ENCODE data around the gene MIX23.

Gene MIX23

DNA sequence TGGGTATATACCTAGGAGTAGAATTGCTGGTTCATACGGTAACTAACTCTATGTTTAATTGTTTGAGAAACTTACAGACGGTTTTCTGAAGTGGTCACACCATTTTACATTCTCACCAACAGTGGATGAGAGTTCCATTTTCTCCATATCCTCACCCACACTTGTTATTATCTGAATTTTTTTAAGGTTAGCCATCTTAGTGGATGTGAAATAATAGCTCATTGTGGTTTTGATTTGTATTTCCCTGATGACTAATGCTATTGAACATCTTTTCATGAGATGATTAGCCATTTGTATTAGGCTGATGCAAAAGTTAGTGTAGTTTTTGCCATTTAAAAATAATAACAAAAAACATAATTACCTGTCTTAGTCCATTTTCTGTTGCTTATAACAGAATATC lies 39.4 kb downstream of the MIX23 start:
- no peak for DNase-seq

DNA sequence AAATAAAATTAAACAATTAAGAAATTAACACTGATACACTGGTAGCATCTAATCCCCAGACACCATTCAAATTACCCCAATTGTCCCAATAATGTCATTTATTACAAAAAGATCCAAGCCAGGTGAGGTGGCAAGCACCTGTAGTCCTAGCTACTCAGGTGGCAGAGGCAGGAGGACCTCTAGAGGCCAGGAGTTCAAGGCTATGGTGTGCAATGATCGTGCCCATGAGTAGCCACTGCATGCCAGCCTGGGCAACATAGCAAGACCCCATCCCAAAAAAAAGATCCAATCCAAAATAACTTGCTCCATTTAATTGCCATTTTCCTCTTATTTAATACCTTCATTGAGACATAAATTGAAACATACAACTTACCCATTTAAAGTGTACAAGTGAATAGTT lies 40.2 kb downstream of the MIX23 start:
- no peak for DNase-seq

DNA sequence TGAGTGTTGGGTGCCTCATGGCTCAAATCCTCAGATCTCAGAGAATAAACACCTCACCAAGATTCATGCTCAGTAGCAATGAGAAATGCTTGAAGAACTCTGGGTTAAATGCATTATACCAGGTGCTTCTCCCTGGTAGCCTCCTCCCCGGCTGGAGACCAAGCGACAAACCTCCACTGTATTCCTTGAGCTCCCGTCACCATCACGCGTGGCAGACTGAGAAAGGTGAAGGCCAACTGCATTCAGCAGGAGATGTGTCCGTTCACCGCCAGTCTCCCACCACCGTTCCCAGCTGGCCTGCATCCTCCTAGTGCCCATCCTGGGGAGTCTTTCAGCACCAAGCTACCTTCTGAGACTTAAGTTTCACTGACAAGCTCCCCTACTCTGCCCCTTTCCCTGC lies 50.5 kb downstream of the MIX23 start:
- no peak for DNase-seq

DNA sequence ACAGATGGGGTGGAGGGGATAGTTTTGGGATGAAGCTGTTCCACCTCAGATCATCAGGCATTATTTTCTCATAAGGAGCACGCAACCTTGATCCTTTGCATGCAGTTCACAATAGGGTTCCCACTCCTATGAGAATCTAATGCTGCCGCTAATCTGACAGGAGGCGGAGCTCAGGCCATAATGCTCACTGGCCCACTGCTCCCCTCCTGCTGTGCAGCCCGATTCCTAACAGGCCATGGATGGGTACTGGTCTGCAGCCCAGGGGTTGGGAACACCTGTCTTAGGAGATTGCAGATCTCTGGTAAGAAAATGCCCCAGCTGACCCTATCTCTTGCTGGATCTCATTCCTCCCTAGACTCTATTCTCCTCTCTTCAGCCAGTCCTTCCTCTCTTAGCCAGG lies 51.1 kb downstream of the MIX23 start:
- no peak for DNase-seq

DNA sequence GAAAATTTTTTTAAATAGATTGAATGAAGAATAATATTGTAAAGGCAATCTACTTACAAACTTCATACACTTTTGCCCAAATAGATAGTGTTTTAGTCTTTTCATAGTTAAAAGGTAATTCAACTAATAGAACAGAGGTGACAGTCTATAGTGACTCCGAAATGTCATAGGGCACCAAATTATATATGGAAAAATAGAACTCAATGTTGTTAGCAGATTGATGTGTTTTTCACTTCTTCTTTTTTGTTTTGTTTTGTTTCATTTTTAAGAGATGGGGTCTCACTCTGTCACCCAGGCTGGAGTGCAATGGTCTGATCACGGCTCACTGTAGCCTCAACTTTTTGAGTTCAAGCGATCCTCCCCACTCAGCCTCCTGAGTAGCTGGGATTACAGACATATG lies 57.3 kb downstream of the MIX23 start:
- no peak for DNase-seq

DNA sequence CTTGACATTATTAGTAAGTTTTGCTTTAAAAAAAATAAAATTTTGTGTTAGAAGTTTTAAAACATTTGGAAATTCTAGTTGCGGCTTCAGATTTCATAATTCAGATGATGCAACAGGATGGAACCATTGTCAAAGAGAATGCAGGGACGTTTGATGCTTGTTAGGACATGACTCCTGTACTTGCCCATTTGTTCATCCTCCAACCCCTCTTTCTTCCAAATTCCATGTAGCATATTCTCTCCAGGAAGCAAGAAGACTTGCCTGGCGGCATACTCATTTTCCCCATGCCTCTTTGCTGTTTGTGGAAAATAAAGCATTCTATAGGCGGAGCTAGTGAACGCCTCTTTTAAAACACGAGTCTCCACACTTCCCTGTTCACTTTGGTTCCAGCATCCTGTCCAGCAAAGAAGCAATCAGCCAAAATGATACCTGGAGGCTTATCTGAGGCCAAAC lies 58.1 kb downstream of the MIX23 start, which contains the start of gene CSTA:
Gene CSTA (plus strand): TSS at position 378 of the 453 bp plus-strand sequence. CDS start 45 bp downstream, at position 423.
- no peak for DNase-seq

DNA sequence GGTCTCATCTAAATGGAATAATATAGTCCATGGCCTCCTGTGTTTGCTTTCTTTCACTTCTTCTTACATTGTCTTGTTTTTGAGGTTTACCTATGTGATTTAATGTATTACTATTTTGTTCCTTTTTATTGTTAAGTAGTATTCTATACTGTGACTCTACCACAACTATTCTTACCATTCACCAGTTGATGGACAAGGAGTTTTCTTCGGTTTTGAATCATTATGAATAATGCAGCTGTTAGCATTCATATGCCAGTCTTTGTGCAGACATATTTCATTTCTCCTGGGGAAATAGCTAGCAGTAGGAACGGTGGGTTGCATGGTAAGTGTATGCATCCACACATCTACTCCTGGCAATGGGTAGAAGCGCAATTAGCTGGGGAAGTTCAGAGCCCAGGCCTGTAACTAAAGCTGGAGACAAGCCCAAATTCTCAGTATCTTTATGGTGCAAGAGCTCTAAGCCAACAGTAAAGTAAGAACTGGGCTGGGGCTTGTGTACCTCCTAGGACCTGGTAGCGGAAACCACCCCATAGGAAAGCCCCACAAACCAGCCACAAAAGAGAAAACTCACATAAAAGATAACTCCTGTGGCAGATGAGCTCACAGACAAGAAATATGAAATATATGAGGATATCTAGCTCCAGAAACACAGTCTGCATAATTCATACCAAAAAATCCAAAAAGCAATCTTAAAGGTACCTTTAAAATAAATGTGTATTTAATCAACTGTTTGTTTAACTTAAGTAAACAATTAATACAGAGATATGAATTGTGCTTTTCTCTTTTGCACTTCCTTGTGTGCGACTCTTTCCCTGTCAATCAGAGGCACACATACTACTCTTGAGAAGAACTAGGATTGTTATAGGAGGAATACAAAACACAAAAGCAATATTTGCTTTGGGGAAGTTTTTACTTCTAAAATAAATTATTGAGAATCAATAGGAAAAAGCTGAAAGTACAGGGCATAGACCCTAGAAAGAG lies 60.6 kb downstream of the MIX23 start:
- no peak for DNase-seq

DNA sequence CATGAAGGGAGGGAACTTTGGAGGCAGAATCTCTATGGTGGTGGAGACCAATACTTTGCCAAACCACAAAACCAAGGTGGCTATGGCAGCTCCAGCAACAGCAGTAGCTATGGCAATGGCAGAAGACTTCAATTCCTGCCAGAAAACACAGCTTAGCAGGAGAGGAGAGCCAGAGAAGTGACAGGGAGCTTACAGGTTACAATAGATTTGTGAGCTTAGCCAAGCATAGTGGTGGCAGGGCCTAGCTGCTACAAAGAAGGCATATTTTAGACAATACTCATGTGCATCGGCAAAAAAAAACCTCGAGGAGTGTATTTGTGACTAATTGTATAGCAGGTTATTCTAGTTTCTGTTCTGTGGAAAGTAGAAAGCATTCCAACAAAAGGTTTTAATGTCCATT lies 64.4 kb downstream of the MIX23 start:
- no peak for DNase-seq

DNA sequence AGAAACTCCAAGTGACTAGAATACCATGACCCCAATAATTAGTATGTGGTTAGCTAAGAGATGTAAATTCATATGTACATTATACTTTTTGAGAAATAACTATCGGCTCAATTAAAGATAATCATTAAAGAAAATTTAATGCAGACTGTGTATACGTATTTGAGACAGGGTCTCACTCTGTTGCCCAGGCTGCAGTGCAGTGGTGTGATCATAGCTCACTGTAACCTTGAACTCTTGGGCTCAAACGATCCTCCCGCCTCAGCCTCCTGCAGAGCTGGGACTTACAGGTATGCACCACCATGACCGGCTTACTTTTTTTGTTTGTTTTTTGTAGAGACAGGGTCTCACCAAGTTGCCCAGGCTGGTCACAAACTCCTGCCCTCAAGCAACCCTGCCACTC lies 66.7 kb downstream of the MIX23 start:
- DNase-seq: no peak

DNA sequence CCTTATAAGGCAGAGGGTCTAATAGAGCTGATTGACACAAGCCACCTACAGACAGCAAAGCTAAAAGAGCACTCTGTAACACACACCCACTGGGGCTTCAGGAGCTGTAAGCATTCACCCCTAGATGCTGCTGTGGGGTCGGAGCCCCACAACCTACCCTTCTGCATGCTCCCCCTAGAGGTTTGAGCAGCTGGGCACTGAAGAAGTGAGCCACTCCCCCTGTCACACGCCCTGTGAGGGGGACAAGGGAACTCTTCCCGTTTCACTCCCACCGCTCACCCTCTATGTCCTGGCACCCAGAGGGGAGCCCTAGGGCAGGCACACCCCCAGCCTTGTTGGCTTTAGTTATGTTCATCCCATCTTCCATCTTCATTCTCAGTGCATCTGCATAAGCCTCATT lies 67.4 kb downstream of the MIX23 start:
- no peak for DNase-seq

DNA sequence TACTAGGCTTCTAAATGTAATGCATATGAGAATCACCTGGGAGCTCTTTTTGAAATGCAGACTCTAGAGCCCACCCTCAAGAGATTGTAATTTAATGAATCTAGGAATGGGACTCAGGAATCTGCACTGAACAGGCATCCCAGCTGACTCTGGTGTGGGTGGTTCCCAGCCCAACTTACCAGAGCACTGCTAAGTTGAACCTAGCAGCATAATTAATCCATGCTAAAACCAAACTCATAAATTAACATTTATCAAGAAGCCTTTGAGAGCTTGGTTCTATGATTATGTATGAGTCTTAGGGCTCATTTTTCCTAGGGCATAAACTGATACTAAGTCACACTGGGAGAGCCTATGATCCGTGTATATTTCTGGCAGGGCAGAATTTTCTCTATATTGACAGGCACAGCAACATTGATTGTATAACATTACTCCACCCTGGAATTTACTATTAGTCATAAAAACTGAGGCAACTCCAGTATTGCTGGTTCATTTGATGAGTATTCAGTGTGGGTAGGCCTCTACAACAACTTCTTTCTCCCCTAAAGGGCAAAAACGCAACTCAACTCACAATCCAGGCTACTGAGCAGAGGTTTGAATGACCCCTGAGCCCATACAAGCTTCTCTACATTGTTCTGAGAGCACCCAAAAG lies 68.7 kb downstream of the MIX23 start:
- DNase-seq: no peak

DNA sequence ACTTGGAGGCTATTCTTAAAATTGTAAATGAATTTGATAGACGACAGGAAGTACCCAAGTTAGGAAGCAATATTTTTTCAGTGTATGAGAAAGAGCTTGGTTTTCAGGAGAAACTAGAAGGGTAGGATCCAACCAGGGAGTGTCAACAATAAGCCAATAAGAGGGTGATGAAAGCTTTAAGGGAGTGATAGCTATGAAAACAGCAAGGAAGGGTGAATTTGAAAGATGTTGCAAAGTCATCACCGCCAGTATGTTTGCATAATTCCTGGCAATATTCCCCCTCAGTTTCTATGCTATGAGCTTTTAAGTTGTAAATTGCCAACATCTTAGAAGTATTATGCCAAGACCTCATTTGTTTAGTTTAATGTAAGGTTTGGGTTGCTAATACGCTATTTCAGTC lies 69.8 kb downstream of the MIX23 start:
- DNase-seq: no peak

DNA sequence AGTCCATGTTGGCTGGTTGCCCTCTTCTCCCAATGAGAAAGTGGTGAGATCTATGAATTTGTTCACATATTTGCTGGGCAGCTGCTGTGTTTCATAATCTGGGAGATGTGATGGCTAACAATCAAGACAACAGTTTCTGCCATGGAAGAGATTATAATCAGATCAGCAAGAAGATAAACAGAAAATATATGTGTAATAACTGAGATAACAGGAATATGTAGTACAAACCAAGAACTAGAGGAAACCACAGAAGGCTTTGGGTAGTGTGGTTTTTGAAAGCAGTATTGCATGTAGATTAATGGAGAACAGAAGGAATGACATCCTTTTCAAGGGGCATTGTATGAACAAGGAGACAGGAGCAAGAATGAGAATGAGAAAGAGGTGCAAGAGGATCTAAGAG lies 70.2 kb downstream of the MIX23 start:
- DNase-seq: no peak

DNA sequence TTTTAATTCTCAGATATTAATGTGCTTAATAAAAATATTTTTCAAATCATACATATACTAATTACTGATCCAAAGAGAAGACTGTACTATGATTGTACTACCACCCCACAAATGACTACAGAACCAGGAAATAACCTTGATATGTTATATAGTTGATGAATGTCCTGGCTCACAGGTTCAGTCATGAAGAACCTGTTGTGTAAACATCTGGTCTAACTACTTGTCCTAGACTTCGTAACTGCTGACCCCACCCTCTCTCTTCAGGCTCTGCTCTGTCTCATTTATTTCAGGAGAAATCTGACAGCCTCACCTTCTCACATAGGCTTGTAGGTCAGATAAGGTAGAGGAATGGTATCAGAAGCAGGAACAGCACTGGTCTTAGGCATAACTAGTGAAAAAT lies 72.7 kb downstream of the MIX23 start:
- DNase-seq: no peak

All from NCI-H2081 treated with DMSO at 0.1 percent for 48 hours (cell line).